GM13976 (cell line): ENCODE measurements around the gene NLRC3.

Experiments
- DNase-seq: peaks from one replicate; pipeline ENCODE4 v3.0.0; 2012; ENCODE audit warnings: low spot score
- CTCF ChIP-seq: IDR thresholded peaks from 2 replicates; pipeline ENCODE4 v1.5.1; 2012; ENCODE audit warnings: borderline replicate concordance, mild to moderate bottlenecking; ENCODE audit not compliant: insufficient read depth; ENCODE audit errors: extremely low read depth, missing control alignments, control extremely low read depth
- in situ Hi-C: fragments of 300-500 bp; cut with MboI; formaldehyde crosslinking; loops from one replicate; pipeline ENCODE4 v1.12.0; 2022; ENCODE audit warnings: low sequenced_read_pairs, mixed read lengths, inconsistent platforms; ENCODE audit not compliant: unreplicated experiment

The NLRC3 gene

DNA sequence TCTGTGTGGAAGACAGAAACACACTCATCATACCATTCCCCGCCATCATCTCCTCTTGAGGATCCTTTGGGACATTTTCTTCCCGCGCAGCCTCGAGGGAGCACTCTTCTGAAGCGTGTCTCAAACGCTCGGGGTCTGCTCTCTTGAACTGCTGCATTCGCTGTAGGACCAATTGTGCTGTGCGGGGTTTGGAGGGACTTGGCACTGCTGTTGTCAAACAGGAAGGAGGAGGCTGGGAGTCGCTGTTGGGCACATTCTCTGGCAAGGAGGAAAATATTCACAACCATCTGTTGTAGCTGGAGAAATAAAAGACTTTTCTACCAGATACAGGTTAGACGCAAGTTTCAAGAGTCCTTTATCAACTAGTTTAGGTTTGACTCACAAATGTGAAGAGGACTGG, 29.2 kb upstream of the NLRC3 start:
- no peak for TF ChIP-seq CTCF
- in situ Hi-C loops = no loop called here
- no peak for DNase-seq

DNA sequence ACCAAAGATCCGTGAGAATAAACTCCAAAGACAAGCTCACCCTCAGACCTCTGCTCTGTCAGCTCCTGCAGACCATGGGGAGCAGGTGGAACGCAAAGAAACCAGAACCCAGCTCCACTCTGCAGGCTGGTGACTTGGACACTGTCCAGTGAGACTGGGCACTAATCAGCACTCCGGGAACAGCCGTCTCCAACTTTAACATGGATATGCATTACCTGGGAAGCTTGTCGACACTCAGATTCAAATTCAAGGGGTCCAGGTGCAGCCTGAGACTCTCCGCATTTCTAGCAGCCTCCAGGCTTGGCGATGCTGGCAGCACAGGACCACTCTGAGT, 25.1 kb upstream of the NLRC3 start:
- in situ Hi-C loops = no loop called here
- no peak for TF ChIP-seq CTCF
- DNase-seq = no peak

DNA sequence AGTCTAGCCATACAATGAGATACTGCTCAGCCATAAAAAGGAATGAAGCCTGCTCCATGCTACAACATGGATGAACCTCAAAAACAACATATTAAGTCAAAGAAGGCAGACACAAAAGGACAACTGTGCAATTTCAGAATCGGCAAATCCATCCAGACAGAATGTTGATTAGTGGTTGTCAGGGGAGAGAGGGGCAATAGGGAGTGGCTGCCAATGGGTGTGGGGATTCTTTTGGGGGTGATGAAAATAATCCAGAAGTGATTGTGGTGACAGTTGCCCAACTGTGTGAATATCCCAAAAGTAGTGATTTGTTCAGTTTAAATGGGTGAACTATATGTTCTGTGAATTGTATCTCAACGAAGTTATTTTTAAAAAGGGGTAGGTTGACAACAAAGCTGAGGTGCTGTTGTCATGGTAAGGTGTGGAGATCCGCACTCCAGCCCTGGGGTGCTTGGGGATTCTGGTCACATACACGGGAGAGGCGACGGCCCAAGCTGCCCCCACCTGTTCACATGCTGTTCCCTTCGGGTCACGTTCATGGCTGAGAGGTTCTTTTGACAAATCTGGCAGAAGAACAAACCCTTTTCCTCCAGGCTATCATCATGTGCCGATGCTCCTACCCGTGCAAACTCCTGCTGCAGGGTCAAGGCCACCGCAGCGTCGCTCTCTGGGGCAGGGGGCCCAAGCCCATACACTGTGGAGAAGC, 24.6 kb upstream of the NLRC3 start:
- in situ Hi-C loops = no loop called here
- no peak for TF ChIP-seq CTCF
- no peak for DNase-seq

GRCh38 chr16:3599922-3600321, 22.7 kb upstream of the NLRC3 start:
- no peak for DNase-seq
- in situ Hi-C loops = loop anchor here (10.0 kb wide), 1 partner anchor 55 kb away; the partner anchor contains the start of gene DNASE1
- TF ChIP-seq CTCF = no peak

GRCh38 chr16:3599121-3599520, 21.9 kb upstream of the NLRC3 start:
- no peak for TF ChIP-seq CTCF
- in situ Hi-C loops = loop anchor here (10.0 kb wide), 1 partner anchor 56 kb away; the partner anchor contains the start of gene DNASE1
- no peak for DNase-seq

DNA sequence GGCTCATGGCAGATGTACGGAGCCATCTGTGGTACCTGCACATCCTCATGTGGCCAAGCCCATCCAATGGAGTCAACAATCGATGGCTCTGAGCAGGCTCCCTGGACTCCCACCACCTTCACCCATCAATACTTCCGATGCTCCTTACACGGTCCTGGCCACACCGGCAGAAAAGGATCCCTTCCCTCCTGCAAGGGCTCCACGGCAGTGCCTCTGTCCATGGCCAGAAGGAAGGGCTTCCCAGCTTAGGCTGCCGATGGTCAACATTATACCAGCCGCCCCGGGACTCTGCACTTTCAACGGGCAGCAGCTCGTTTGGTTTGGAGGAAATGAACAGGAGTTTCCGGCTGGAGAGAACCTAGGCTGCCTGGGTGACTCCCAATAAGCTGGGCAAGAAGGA, 21.0 kb upstream of the NLRC3 start:
- in situ Hi-C loops = loop anchor here (10.0 kb wide), 1 partner anchor 57 kb away; the partner anchor contains the start of gene DNASE1
- TF ChIP-seq CTCF = no peak
- DNase-seq = no peak
